NCI-H446 treated with DMSO at 0.1 percent for 48 hours (cell line): ENCODE data around the gene MTERF2.
A peak's percentile ranks its signal among the peaks of the same experiment; 100 is the strongest.

Experiments used
- DNase-seq: peaks from one replicate; lab custom pipeline; 2025; lab: John Stamatoyannopoulos, UW

The MTERF2 gene

GRCh38 chr12:106994579-106995220, 7.8 kb upstream of the MTERF2 start:
- no peak for DNase-seq

- no peak for DNase-seq
Observed at GRCh38 chr12:106987846-106988245, 900 bp upstream of the MTERF2 start.

- DNase-seq, result no peak
Observed at GRCh38 chr12:106986135-106986534, 811 bp downstream of the MTERF2 start.

GRCh38 chr12:106985479-106985878, 1.5 kb downstream of the MTERF2 start:
- no peak for DNase-seq

- no peak for DNase-seq
Observed at GRCh38 chr12:106984588-106985137, 2.3 kb downstream of the MTERF2 start.

- DNase-seq, result no peak
Observed at GRCh38 chr12:106982229-106982628, 4.7 kb downstream of the MTERF2 start.

GRCh38 chr12:106981788-106982187, 5.2 kb downstream of the MTERF2 start:
- DNase-seq, result no peak

GRCh38 chr12:106980944-106981343, 6.0 kb downstream of the MTERF2 start:
- no peak for DNase-seq

- DNase-seq, result peak; percentile 64
Observed at GRCh38 chr12:106978035-106978800, 8.7 kb downstream of the MTERF2 start.

GRCh38 chr12:106976668-106977067, 10.3 kb downstream of the MTERF2 start:
- peak; percentile 33 for DNase-seq

- DNase-seq, result peak; percentile 33
Observed at GRCh38 chr12:106975993-106976658, 10.8 kb downstream of the MTERF2 start.

- DNase-seq, result no peak
Observed at GRCh38 chr12:106975098-106975497, 11.8 kb downstream of the MTERF2 start.

- DNase-seq, result no peak
Observed at GRCh38 chr12:106974511-106974910, 12.4 kb downstream of the MTERF2 start.

GRCh38 chr12:106973545-106973944, 13.4 kb downstream of the MTERF2 start:
- no peak for DNase-seq

- DNase-seq, result no peak
Observed at GRCh38 chr12:106971065-106971464, 15.9 kb downstream of the MTERF2 start.

- DNase-seq, result no peak
Observed at GRCh38 chr12:106964526-106964925, 22.4 kb downstream of the MTERF2 start.

- no peak for DNase-seq
Observed at GRCh38 chr12:106962286-106962685, 24.7 kb downstream of the MTERF2 start.

GRCh38 chr12:106960443-106960842, 26.5 kb downstream of the MTERF2 start:
- no peak for DNase-seq

GRCh38 chr12:106957583-106957982, 29.4 kb downstream of the MTERF2 start:
- no peak for DNase-seq

GRCh38 chr12:106956048-106956578, 30.8 kb downstream of the MTERF2 start:
- no peak for DNase-seq

GRCh38 chr12:106955377-106956047, 31.4 kb downstream of the MTERF2 start, which contains the start of gene TMEM263:
Gene TMEM263 (plus strand): TSS chr12:106955907. CDS start chr12:106967117, 11,210 bp downstream.
- peak; percentile 93 for DNase-seq
